ENCODE measurements around the gene EMILIN1. TPM values are rescaled to one million over a fixed set of nuclear protein-coding genes. Genes with fewer than 3 reads are reported as not detected.
"Not testable (repeated sequence)": the region's sequence is repeated elsewhere in the genome, so short reads cannot be mapped to it uniquely, and the experiment has no call there.

Gene EMILIN1
- polyA plus RNA-seq, 3 donors, result 9.5 to 57.4 (median 33.6) TPM

DNA sequence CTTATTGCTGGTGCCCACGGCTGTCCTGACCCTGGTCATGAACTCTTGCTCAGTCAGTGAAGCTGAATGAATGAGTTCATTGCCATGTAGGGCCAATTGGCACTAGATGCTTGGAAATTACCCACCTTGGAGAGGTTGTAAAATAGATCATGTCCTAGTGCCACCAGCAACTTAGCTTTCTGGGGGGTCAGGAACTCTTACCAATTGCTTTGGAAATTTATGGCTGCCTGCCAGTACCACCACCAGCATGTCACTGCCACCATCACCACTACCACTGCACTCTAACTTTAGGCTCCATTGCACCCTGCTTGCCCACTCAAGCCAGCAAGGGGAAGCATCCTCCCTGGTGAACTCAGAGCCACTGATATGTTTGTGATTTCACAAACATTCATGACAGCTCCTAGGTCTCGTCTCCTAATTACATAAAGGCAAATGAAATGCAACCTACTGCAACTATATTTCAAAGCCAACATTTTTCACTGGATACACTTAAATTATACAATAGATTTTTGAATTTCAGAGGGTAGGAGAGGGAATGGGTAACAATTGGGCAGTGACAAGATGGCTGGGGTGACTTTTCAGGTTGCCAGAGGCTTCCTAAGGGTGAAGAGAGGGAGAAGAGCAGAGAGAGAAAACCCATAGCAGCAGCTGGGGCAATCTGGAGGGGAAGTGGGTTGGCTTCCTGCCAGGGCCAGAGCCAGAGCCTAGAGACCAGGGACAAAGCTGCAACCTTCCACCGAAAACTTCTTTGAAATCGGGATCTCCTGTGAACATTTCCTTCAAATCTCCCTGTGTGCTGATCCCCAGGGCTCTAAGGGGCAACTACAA, 3.5 kb upstream of the EMILIN1 start:
- 43 to 78% (median 44%) methylated on average over 4 of the region's 4 CpGs for WGBS, 3 donors
- no peak overlapping the region for H3K27ac ChIP-seq (ENCODE audit: low read depth, low read length)

- WGBS, 3 donors, result 65 to 85% (median 79%) methylated on average over 6 of the region's 6 CpGs
Measured at GRCh38 chr2:27075566-27075871, 2.9 kb upstream of the EMILIN1 start.

GRCh38 chr2:27076323-27076722, 2.1 kb upstream of the EMILIN1 start:
- WGBS, 3 donors, result 78 to 86% (median 79%) methylated on average over 4 of the region's 4 CpGs

More at GRCh38 chr2:27075566-27075871, 2.9 kb upstream of the EMILIN1 start:
- not testable (repeated sequence) for H3K27ac ChIP-seq (ENCODE audit: low read depth, low read length)

DNA sequence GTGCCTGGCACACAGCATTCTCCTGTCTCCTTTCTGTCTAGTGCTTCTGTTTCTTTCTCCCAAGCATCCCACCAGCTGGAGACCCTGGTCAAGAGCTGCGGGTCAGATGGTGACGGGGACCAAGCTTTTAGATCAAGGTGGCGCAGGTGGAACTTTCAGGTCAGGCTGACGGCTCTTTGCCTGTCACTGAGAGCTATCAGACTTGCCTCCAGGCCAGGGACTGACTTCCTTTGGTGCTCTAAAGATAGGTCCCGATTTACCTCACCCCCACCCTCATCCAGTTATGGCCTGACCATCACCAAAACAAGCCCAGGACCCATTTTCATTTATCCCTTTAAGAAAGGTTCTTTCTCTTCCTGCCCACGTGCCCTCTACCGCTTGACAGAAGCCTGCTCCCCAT, 1.2 kb upstream of the EMILIN1 start:
- H3K27ac ChIP-seq (ENCODE audit: low read depth, low read length), result no peak overlapping the region
- 67 to 75% (median 72%) methylated on average over 7 of the region's 7 CpGs for WGBS, 3 donors

More at GRCh38 chr2:27076323-27076722, 2.1 kb upstream of the EMILIN1 start:
- H3K27ac ChIP-seq (ENCODE audit: low read depth, low read length), result no peak overlapping the region

DNA sequence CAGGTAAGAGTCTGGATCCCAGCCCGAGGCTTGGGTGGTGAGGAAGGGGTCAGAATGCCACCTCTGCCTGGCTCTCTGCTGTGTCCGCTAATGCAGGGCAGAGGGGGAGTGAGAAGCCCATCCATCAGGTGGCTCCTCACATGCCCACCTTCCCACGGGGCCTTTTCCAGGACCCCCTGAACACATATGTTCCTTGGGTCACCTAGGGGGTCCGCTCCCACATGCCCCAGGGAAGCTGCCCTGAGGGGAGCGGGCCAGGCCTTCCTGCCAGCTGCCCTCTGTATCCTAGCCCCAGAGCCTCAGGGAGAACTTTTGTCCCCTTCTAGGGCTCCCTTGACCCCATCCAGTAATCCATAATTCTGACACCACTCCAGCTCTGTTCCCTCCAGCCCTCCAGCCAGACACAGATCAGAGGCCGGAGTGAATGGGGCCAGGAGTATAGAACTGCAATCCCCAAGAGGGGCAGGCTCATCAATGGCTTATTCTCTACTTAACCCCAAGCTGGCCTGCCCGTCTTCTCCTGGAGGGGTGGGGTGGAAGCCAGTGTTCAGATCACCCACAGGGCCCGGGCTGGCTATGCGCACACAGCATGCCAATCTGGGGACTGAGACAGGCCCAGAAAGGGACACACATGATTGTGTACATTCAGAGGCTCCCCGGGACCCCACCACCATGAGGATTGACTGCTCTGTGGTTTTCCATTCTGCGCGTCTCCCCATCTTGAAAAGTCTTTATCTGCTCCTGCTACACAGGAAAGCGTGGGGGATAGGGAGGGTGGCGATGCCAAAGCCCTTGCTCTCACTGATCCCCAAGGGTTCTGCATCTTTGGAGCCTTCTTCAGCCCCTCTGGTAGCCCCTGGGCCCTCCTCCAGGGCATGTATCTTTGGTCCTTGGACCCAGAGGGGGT, 1.1 kb downstream of the EMILIN1 start:
- WGBS, 3 donors, result 52 to 82% (median 54%) methylated on average over 14 of the region's 14 CpGs
- no peak overlapping the region for H3K27ac ChIP-seq (ENCODE audit: low read depth, low read length)

GRCh38 chr2:27080140-27080469, 1.7 kb downstream of the EMILIN1 start:
- no peak overlapping the region for H3K27ac ChIP-seq (ENCODE audit: low read depth, low read length)
- 80 to 84% (median 82%) methylated on average over 7 of the region's 7 CpGs for WGBS, 3 donors

- H3K27ac ChIP-seq (ENCODE audit: low read depth, low read length), result no peak overlapping the region
- 85 to 91% (median 88%) methylated on average over 14 of the region's 14 CpGs for WGBS, 3 donors
Measured at GRCh38 chr2:27080603-27080936, 2.2 kb downstream of the EMILIN1 start.

DNA sequence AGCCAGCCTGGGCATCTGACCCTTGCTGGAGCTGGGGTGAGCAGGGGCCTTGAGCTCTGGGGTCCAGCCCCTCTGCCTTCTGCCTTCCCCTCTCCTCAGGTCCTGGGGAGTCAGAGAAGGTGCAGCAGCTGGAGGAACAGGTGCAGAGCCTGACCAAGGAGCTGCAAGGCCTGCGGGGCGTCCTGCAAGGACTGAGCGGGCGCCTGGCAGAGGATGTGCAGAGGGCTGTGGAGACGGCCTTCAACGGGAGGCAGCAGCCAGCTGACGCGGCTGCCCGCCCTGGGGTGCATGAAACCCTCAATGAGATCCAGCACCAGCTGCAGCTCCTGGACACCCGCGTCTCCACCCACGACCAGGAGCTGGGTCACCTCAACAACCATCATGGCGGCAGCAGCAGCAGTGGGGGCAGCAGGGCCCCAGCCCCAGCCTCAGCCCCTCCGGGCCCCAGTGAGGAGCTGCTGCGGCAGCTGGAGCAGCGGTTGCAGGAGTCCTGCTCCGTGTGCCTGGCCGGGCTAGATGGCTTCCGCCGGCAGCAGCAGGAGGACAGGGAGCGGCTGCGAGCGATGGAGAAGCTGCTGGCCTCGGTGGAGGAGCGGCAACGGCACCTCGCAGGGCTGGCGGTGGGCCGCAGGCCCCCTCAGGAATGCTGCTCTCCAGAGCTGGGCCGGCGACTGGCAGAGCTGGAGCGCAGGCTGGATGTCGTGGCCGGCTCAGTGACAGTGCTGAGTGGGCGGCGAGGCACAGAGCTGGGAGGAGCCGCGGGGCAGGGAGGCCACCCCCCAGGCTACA, 3.8 kb downstream of the EMILIN1 start:
- no peak overlapping the region for H3K27ac ChIP-seq (ENCODE audit: low read depth, low read length)
- 89 to 90% (median 89%) methylated on average over 33 to 38 of the region's 38 CpGs for WGBS, 3 donors

DNA sequence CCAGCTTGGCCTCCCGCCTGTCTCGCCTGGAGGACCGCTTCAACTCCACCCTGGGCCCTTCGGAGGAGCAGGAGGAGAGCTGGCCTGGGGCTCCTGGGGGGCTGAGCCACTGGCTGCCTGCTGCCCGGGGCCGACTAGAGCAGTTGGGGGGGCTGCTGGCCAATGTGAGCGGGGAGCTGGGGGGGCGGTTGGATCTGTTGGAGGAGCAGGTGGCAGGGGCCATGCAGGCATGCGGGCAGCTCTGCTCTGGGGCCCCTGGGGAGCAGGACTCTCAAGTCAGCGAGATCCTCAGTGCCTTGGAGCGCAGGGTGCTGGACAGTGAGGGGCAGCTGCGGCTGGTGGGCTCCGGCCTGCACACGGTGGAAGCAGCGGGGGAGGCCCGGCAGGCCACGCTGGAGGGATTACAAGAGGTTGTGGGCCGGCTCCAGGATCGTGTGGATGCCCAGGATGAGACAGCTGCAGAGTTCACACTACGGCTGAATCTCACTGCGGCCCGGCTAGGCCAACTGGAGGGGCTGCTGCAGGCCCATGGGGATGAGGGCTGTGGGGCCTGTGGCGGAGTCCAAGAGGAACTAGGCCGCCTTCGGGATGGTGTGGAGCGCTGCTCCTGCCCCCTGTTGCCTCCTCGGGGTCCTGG, 4.5 kb downstream of the EMILIN1 start:
- 89 to 90% (median 90%) methylated on average over 25 to 27 of the region's 27 CpGs for WGBS, 3 donors
- H3K27ac ChIP-seq (ENCODE audit: low read depth, low read length), result no peak overlapping the region

DNA sequence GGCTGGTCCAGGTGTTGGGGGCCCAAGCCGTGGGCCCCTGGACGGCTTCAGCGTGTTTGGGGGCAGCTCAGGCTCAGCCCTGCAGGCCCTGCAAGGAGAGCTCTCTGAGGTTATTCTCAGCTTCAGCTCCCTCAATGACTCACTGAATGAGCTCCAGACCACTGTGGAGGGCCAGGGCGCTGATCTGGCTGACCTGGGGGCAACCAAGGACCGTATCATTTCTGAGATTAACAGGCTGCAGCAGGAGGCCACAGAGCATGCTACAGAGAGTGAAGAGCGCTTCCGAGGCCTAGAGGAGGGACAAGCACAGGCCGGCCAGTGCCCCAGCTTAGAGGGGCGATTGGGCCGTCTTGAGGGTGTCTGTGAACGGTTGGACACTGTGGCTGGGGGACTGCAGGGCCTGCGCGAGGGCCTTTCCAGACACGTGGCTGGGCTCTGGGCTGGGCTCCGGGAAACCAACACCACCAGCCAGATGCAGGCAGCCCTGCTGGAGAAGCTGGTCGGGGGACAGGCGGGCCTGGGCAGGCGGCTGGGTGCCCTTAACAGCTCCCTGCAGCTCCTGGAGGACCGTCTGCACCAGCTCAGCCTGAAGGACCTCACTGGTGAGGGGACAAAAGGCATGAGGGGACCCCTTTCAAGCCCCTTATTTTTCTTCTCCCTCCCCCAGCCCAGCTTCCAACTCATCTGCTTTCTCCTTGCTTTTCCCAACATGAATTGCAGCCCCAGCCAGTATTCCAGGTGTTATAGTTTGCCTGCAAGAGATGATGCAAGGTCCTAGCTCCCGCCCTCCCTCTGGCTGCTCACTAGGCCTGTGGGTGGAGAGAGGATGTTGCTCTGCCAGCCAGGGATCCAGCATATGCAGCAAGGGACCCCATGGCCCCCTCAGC, 5.2 kb downstream of the EMILIN1 start:
- no peak overlapping the region for H3K27ac ChIP-seq (ENCODE audit: low read depth, low read length)
- 86 to 94% (median 94%) methylated on average over 19 to 20 of the region's 20 CpGs for WGBS, 3 donors

DNA sequence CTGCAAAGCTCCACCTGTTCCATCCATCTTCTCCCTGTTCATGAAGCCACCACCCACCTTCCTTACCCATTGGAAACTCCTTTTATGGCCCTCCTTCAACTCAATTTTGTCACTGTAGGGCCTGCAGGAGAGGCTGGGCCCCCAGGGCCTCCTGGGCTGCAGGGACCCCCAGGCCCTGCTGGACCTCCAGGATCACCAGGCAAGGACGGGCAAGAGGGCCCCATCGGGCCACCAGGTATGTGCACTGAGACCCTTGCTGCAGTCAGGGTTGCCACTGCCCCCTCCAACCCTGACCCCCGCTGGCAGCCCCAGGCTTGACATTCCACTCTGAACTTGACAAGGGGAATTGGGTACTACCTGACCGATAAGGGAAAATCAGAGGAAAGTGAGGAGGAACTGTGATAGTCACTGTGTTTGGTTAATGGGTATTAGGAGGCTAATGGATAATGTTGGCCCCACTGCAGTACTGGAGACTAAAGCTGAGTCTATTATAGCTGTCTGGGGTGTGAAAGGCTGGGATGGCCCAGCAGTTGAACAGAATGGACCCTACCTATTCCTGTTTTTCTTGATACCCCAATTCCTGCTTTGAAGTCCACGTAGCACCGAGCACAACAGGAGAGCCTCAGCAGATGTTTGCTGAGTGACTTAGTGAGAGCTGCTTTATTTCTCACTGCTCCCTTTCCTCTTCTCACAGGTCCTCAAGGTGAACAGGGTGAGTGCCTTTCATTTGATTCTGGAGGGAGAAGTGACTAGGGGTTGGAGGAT, 6.1 kb downstream of the EMILIN1 start:
- no peak overlapping the region for H3K27ac ChIP-seq (ENCODE audit: low read depth, low read length)
- WGBS, 3 donors, result 84 to 88% (median 87%) methylated on average over 6 of the region's 6 CpGs

DNA sequence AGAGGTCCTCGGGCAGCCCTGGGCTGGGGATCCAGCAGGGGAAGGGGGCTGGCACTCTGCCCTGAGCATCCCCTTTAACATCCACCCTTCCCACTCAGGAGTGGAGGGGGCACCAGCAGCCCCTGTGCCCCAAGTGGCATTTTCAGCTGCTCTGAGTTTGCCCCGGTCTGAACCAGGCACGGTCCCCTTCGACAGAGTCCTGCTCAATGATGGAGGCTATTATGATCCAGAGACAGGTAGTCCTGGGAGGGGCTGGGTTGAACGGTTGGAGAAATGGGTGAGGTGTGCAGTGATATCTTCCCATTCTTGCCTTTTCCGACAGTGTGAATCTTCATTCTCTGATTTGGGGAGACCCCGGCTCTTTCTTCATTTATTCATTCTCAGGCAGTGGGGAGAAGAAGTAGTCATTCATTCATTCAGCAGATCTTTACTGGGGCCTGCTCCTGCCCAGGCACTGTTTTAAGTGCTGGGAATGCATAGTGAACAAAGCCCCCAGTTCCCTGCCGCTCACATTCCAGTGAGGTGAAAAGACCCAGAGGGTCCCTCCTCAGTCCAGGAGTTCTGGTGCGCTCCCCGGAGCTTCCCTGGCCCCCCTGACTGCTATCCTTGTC, 6.8 kb downstream of the EMILIN1 start:
- no peak overlapping the region for H3K27ac ChIP-seq (ENCODE audit: low read depth, low read length)

DNA sequence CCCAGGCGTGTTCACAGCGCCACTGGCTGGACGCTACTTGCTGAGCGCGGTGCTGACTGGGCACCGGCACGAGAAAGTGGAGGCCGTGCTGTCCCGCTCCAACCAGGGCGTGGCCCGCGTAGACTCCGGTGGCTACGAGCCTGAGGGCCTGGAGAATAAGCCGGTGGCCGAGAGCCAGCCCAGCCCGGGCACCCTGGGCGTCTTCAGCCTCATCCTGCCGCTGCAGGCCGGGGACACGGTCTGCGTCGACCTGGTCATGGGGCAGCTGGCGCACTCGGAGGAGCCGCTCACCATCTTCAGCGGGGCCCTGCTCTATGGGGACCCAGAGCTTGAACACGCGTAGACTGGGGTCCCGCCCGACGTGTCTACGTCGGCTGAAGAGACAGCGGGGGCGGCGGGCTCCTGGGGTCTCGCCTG, 7.3 kb downstream of the EMILIN1 start:
- 1 to 2% (median 2%) methylated on average over 29 to 38 of the region's 38 CpGs for WGBS, 3 donors
- H3K27ac ChIP-seq (ENCODE audit: low read depth, low read length), result no peak overlapping the region

More for the DNA sequence above, 6.8 kb downstream of the EMILIN1 start:
- WGBS, 3 donors, result 53 to 63% (median 62%) methylated on average over 10 of the region's 10 CpGs

- 0 to 1% (median 1%) methylated on average over 55 to 78 of the region's 81 CpGs for WGBS, 3 donors
- no peak overlapping the region for H3K27ac ChIP-seq (ENCODE audit: low read depth, low read length)
Measured at GRCh38 chr2:27086090-27086723, 7.8 kb downstream of the EMILIN1 start.

DNA sequence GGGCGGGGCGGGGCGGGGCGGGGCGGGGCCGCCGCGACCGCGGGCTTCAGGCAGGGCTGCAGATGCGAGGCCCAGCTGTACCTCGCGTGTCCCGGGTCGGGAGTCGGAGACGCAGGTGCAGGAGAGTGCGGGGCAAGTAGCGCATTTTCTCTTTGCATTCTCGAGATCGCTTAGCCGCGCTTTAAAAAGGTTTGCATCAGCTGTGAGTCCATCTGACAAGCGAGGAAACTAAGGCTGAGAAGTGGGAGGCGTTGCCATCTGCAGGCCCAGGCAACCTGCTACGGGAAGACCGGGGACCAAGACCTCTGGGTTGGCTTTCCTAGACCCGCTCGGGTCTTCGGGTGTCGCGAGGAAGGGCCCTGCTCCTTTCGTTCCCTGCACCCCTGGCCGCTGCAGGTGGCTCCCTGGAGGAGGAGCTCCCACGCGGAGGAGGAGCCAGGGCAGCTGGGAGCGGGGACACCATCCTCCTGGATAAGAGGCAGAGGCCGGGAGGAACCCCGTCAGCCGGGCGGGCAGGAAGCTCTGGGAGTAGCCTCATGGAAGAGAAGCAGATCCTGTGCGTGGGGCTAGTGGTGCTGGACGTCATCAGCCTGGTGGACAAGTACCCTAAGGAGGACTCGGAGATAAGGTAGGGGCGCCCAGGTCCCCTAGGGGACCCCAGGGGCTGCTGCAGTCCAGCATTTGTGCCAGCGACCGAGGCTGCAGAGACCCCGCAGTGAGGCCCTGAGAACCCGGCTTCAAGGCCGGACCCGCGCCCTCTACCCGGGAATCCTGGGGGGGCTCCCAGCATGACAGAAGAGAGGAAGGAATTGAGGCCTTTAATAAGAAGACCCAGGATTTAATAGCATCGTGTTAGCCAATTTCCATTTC, 8.5 kb downstream of the EMILIN1 start, which contains the start of gene KHK:
Gene KHK, plus strand, starts transcription at position 49 of the 870 bp plus-strand sequence. Its CDS starts 488 bp downstream, at position 537.
- WGBS, 3 donors, result 4 to 14% (median 13%) methylated on average over 51 to 54 of the region's 54 CpGs
- no peak within 1 kb of the TSS for H3K27ac ChIP-seq (ENCODE audit: low read depth, low read length)
